ENCODE data around the gene ATP5MK. TPM values are rescaled to one million over a fixed set of nuclear protein-coding genes. Genes with fewer than 3 reads are reported as not detected.
"Not testable (repeated sequence)": the region's sequence is repeated elsewhere in the genome, so short reads cannot be mapped to it uniquely, and the experiment has no call there.

The ATP5MK gene
- total and polyA plus RNA-seq, 8 donors, result 145 to 259 (median 157) TPM

DNA sequence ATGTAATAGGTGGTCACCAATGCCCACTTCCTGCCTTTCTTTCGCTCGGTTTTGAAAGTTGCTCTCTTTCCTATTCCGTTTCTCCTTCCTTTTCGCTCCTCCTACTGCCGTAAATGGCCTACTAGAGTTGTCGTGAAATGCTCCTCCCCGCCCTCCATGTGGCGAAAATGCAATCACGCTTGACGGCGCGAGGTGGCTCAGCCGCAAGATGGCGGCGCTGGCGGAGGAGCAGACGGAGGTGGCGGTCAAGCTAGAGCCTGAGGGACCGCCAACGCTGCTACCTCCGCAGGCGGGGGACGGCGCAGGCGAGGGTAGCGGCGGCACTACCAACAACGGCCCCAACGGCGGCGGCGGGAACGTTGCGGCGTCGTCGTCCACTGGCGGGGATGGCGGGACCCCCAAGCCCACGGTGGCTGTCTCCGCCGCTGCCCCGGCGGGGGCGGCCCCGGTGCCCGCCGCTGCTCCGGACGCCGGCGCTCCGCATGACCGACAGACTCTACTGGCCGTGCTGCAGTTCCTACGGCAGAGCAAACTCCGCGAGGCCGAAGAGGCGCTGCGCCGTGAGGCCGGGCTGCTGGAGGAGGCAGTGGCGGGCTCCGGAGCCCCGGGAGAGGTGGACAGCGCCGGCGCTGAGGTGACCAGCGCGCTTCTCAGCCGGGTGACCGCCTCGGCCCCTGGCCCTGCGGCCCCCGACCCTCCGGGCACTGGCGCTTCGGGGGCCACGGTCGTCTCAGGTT is 28.3 kb downstream of the ATP5MK start, which contains the start of gene TAF5:
Gene TAF5 (plus strand): TSS at position 195 of the 737 bp plus-strand sequence. CDS start 14 bp downstream, at position 209.
- ATAC-seq (peak; percentile 92), DNase-seq (peak; percentile 91 to 96 (median 94))
- Histone ChIP-seq H3K4me1 (peaks cover 7 to 31% of the 10 kb centered on the region in 2 donors), H3K9me3 (no peaks in the 10 kb centered on the region), H3K27ac (peak within 1 kb of the TSS; percentile 85 to 92), H3K36me3 (peaks cover 0 to under 1% of the 10 kb centered on the region in 2 donors), H3K27me3 (no peaks in the 10 kb centered on the region), H3K4me3 (peak within 1 kb of the TSS; percentile 98 to 100)
- intact Hi-C loops (cut with DNase I), result no loop called here
- TF ChIP-seq, protein P1, sequence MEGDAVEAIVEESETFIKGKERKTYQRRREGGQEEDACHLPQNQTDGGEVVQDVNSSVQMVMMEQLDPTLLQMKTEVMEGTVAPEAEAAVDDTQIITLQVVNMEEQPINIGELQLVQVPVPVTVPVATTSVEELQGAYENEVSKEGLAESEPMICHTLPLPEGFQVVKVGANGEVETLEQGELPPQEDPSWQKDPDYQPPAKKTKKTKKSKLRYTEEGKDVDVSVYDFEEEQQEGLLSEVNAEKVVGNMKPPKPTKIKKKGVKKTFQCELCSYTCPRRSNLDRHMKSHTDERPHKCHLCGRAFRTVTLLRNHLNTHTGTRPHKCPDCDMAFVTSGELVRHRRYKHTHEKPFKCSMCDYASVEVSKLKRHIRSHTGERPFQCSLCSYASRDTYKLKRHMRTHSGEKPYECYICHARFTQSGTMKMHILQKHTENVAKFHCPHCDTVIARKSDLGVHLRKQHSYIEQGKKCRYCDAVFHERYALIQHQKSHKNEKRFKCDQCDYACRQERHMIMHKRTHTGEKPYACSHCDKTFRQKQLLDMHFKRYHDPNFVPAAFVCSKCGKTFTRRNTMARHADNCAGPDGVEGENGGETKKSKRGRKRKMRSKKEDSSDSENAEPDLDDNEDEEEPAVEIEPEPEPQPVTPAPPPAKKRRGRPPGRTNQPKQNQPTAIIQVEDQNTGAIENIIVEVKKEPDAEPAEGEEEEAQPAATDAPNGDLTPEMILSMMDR (IDR thresholded peaks at IDR 0.05), result peak in 1 of 2 donors; percentile 18

DNA sequence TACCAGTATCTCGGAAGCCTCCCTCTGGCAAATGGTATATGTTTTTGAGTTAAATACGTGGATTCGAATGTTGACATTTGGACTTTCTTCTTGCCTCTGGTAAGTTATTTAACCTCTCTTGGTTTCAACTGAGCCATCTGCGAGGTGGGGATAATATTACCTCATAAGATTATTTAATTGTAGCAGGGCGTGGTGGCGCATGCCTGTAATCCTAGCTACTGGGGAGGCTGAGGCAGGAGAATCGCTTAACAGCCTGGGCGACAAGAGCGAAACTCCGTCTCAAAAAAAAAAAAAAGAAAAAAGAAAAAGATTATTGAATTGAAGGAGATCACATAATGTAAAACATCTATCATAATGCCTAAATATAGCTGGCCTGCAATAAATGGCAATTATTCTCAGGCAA is 28.9 kb downstream of the ATP5MK start:
- H3K27me3 ChIP-seq, result no peaks in the 10 kb centered on the region
- peak overlapping the region; percentile 85 to 92 for H3K27ac ChIP-seq
- peak overlapping the region; percentile 98 to 100 for H3K4me3 ChIP-seq
- H3K9me3 ChIP-seq, result no peaks in the 10 kb centered on the region
- intact Hi-C loops (cut with DNase I), result no loop called here
- TF ChIP-seq, protein P1 (IDR thresholded peaks at IDR 0.05), result no peak
- ATAC-seq (no peak), DNase-seq (no peak)
- no peaks in the 10 kb centered on the region for H3K36me3 ChIP-seq
- H3K4me1 ChIP-seq, result peaks cover 7 to 31% of the 10 kb centered on the region in 2 donors

DNA sequence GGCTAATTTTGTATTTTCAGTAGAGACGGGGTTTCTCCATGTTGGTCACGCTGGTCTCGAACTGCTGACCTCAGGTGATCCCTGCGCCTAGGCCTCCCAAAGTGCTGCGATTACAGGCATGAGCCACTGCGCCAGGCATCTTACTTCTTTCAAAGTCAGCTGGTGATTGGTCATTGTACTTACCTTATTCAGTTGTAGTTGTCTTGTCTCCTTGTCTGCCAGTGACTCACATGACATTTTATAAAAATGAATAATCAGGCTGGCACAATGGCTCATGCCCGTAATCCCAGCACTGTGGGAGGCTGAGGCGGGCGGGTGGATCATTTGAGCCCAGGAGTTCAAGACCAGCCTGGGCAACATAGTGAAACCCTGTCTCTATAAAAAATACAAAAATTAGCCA is 35.5 kb downstream of the ATP5MK start:
- DNase-seq; H3K4me1 ChIP-seq; intact Hi-C loops (cut with DNase I); ATAC-seq; H3K27ac ChIP-seq; H3K27me3 ChIP-seq; H3K36me3 ChIP-seq; H3K4me3 ChIP-seq; H3K9me3 ChIP-seq: not testable (repeated sequence)

GRCh38 chr10:103359493-103359892 is 36.8 kb downstream of the ATP5MK start:
- intact Hi-C loops (cut with DNase I), result not testable (repeated sequence)

DNA sequence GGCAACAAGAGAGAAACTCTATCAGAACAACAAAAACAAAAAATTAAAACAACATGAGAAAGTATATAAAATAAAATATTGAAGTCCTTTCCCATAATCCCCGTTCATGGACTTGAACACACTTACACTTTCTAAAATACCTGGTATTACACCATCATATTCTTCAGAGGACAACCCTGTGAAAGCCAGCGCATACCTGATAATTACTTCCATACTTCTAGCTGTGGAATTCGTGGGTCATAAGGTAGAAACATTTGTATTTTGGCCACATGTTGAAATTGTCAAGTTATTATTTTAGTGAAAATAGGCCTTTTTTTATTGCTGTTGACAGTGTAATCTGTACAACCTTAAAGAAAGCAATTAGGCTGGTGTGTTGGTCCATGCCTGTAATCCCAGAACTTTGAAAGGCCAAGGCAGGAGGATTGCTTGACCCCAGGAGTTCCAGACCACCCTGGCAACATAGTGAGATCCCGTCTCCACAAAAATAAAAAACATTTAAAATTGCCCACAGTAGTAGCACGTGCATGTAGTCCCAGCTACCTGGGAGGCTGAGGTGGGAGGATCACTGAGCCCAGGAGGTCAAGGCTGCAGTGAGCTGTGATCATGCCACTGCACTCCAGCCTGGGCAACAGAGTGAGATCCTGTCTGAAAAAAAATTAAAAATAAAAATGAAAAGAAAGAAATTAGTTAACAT is 40.2 kb downstream of the ATP5MK start:
- no peaks in the 10 kb centered on the region for H3K36me3 ChIP-seq
- H3K9me3 ChIP-seq, result no peaks in the 10 kb centered on the region
- TF ChIP-seq, protein P1 (IDR thresholded peaks at IDR 0.05), result no peak
- H3K27ac ChIP-seq, result no peak overlapping the region
- no peak for DNase-seq
- peaks cover 0 to 5% of the 10 kb centered on the region in 2 donors for H3K4me1 ChIP-seq
- H3K27me3 ChIP-seq, result no peaks in the 10 kb centered on the region
- intact Hi-C loops (cut with DNase I), result no loop called here
- ATAC-seq, result no peak
- no peak overlapping the region for H3K4me3 ChIP-seq

More at GRCh38 chr10:103359493-103359892, 36.8 kb downstream of the ATP5MK start:
- DNase-seq, H3K4me1 ChIP-seq, H3K36me3 ChIP-seq, H3K27ac ChIP-seq, H3K27me3 ChIP-seq, H3K9me3 ChIP-seq, H3K4me3 ChIP-seq, ATAC-seq: not testable (repeated sequence)

GRCh38 chr10:103354567-103354966 is 41.7 kb downstream of the ATP5MK start:
- DNase-seq; ATAC-seq; H3K4me3 ChIP-seq; H3K27ac ChIP-seq; H3K36me3 ChIP-seq; intact Hi-C loops (cut with DNase I); H3K27me3 ChIP-seq; H3K9me3 ChIP-seq: not testable (repeated sequence)
- H3K4me1 ChIP-seq, result peaks cover 4 to 12% of the 10 kb centered on the region in 2 donors
